Measurements from ENCODE around the gene NPR2. TPM values are rescaled to one million over a fixed set of nuclear protein-coding genes. Genes with fewer than 3 reads are reported as not detected.

NPR2 gene
- total RNA-seq, 2 experiments from 2014 or later: 4.7 to 9.8 TPM

DNA sequence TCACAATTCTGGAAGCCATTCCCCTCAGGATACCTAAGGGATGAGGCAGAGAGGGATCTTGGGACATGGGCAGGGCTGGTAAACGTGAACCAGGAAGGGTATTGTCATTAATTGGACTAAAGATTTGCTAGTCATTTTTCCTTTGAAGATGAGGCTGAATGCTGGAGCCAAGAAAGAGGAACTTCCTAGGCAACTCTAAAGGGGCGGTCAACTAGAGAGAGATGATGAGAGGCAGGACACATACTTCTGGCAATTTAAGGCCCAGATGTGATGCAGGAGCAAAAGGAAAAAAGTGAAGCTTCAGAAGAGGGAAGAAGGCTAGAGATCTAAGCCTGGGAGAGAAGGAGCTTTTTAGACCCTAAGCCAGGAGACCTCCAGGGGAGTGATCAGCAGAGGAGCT is 47.9 kb upstream of the NPR2 start:
- H3K36me3 ChIP-seq (ENCODE audit: insufficient read depth, low read length): peaks cover 65% of the 10 kb centered on the region
- H3K9me3 ChIP-seq (ENCODE audit: low read length): no peaks in the 10 kb centered on the region
- intact Hi-C loops (cut with micrococcal nuclease; ENCODE audit: unreplicated experiment): no loop called here
- H3K4me1 ChIP-seq (ENCODE audit: insufficient read depth, low read length, poor library complexity, severe bottlenecking): peaks cover 34% of the 10 kb centered on the region
- ChIA-PET CTCF (ENCODE audit: unreplicated experiment) (interaction anchor here (0.7 kb wide), 1 partner anchor 19 kb away, joined by 3 read pairs; no protein-coding TSS in a partner anchor), POLR2A (interaction anchor here (0.6 to 1.2 kb wide), 2 partner anchors 90 to 1678 kb away, joined by 3 read pairs; no protein-coding TSS in a partner anchor)
- TF ChIP-seq EZH2phosphoT487 (IDR thresholded peaks at IDR 0.05; ENCODE audit: borderline replicate concordance, low read depth, low read length) (no peak), CTCF (conservative IDR thresholded peaks at IDR 0.05; ENCODE audit: low read length) (no peak)
- H2AFZ ChIP-seq (ENCODE audit: low read length): no peak overlapping the region
- H3K4me3 ChIP-seq (ENCODE audit: low read depth, low read length, poor library complexity, severe bottlenecking): no peak overlapping the region
- no peak for DNase-seq (ENCODE audit: low spot score)
- peaks cover 36% of the 10 kb centered on the region for H3K79me2 ChIP-seq (ENCODE audit: insufficient read depth, low read depth, low read length)
- H3K9me2 ChIP-seq (ENCODE audit: insufficient read depth, low read length): no peaks in the 10 kb centered on the region
- no peak overlapping the region for H3K27ac ChIP-seq (ENCODE audit: low read depth, low read length, poor library complexity, severe bottlenecking)
- no TSS peak for BruUV-seq (replicated peaks)
- peaks cover 14% of the 10 kb centered on the region; the same call in 1 of the 2 replicates for H4K20me1 ChIP-seq (ENCODE audit: insufficient read depth, low read length)
- H3K4me2 ChIP-seq (ENCODE audit: low read length): no peak overlapping the region

DNA sequence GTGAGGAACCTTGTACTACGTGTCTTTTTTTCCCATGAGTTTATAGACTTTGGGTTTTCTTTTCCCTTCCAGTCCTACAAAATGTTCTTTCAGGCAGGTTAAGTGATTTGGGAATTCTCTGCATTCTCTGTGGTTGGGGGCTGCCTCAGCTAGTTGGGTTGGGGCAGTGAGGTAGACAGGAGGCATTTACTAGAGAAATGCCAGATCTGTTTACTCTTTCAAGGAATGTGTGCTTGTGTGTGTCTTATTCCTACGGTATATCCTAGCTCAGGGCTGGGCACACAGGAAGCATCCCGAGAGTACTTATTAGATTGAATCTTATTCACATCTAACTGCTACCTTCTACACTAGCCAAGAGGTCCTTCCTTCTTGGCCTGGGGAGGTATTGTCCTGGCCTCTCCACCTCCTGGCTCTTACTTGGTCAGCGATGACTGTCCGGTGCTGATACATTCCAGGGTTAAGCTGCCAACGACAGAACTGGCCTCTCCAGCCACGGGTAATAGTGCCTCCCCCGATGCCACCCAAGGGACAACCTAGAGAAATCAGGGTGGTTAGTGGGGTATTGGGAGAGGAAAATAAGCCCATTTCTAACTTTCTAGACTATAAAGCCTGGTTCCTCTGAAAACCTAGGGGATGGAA is 47.4 kb upstream of the NPR2 start:
- Histone ChIP-seq H4K20me1 (ENCODE audit: insufficient read depth, low read length) (peaks cover 14% of the 10 kb centered on the region; the same call in 1 of the 2 replicates), H3K36me3 (ENCODE audit: insufficient read depth, low read length) (peaks cover 59% of the 10 kb centered on the region), H3K4me1 (ENCODE audit: insufficient read depth, low read length, poor library complexity, severe bottlenecking) (peaks cover 34% of the 10 kb centered on the region), H3K9me2 (ENCODE audit: insufficient read depth, low read length) (no peaks in the 10 kb centered on the region), H3K4me2 (ENCODE audit: low read length) (no peak overlapping the region), H3K79me2 (ENCODE audit: insufficient read depth, low read depth, low read length) (peaks cover 39% of the 10 kb centered on the region), H3K27ac (ENCODE audit: low read depth, low read length, poor library complexity, severe bottlenecking) (no peak overlapping the region), H3K4me3 (ENCODE audit: low read depth, low read length, poor library complexity, severe bottlenecking) (no peak overlapping the region), H2AFZ (ENCODE audit: low read length) (no peak overlapping the region), H3K9me3 (ENCODE audit: low read length) (no peaks in the 10 kb centered on the region)
- DNase-seq (ENCODE audit: low spot score): no peak
- intact Hi-C loops (cut with micrococcal nuclease; ENCODE audit: unreplicated experiment): no loop called here
- no TSS peak for BruUV-seq (replicated peaks)
- ChIA-PET CTCF (ENCODE audit: unreplicated experiment) (no interaction called here), POLR2A (interaction anchor here (0.6 to 1.7 kb wide), 3 partner anchors 12 to 1679 kb away, joined by 3 to 4 read pairs (median 3); partner anchors contain the start of genes CREB3 and TLN1)
- TF ChIP-seq EZH2phosphoT487 (IDR thresholded peaks at IDR 0.05; ENCODE audit: borderline replicate concordance, low read depth, low read length) (no peak), CTCF (conservative IDR thresholded peaks at IDR 0.05; ENCODE audit: low read length) (no peak)

DNA sequence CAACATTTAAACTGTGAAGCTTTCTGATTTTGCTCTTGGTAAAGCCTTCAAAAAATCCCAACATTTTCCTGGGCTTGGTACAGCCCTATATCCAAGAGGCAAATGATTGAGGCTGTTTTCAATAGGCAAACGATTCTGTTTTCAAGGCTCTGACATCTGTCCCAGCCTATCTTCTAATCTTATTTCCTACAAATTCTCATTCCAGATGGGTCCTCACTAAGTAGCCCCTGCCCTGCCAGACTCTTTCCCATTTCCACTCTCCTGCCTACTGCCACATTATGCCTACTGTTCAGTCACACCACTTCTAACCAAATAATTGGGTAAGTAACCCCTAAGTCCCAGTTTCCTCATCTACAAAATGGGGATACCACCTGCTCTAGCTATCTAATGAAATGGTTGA is 45.8 kb upstream of the NPR2 start:
- no TSS peak for BruUV-seq (replicated peaks)
- Histone ChIP-seq H3K4me2 (ENCODE audit: low read length) (peak overlapping the region; percentile 98), H3K9me2 (ENCODE audit: insufficient read depth, low read length) (no peaks in the 10 kb centered on the region), H3K4me1 (ENCODE audit: insufficient read depth, low read length, poor library complexity, severe bottlenecking) (peaks cover 43% of the 10 kb centered on the region), H3K4me3 (ENCODE audit: low read depth, low read length, poor library complexity, severe bottlenecking) (peak overlapping the region; percentile 89), H3K79me2 (ENCODE audit: insufficient read depth, low read depth, low read length) (peaks cover 39% of the 10 kb centered on the region), H3K36me3 (ENCODE audit: insufficient read depth, low read length) (peaks cover 43% of the 10 kb centered on the region), H3K9me3 (ENCODE audit: low read length) (no peaks in the 10 kb centered on the region), H4K20me1 (ENCODE audit: insufficient read depth, low read length) (peaks cover 14% of the 10 kb centered on the region; the same call in 1 of the 2 replicates), H2AFZ (ENCODE audit: low read length) (no peak overlapping the region), H3K27ac (ENCODE audit: low read depth, low read length, poor library complexity, severe bottlenecking) (no peak overlapping the region)
- intact Hi-C loops (cut with micrococcal nuclease; ENCODE audit: unreplicated experiment): no loop called here
- POLR2A ChIA-PET: interaction anchor here (0.6 to 1.8 kb wide), 6 partner anchors 11 to 1047 kb away, joined by 3 to 5 read pairs (median 4); partner anchors contain the start of genes CREB3 and TLN1
- TF ChIP-seq CTCF (conservative IDR thresholded peaks at IDR 0.05; ENCODE audit: low read length): no peak
- TF ChIP-seq EZH2phosphoT487 (IDR thresholded peaks at IDR 0.05; ENCODE audit: borderline replicate concordance, low read depth, low read length): no peak
- no peak for DNase-seq (ENCODE audit: low spot score)
- CTCF ChIA-PET (ENCODE audit: unreplicated experiment): interaction anchor here (1.0 kb wide), 1 partner anchor 11 kb away, joined by 4 read pairs; no protein-coding TSS in a partner anchor
